ENCODE results near the gene ZFHX2. TPM values are rescaled to one million over a fixed set of nuclear protein-coding genes. Genes with fewer than 3 reads are reported as not detected.

The ZFHX2 gene
- total and polyA plus RNA-seq, 2 of the 4 experiments (the other 2 are of a cell fraction) = 0.18 to 0.53 TPM

DNA sequence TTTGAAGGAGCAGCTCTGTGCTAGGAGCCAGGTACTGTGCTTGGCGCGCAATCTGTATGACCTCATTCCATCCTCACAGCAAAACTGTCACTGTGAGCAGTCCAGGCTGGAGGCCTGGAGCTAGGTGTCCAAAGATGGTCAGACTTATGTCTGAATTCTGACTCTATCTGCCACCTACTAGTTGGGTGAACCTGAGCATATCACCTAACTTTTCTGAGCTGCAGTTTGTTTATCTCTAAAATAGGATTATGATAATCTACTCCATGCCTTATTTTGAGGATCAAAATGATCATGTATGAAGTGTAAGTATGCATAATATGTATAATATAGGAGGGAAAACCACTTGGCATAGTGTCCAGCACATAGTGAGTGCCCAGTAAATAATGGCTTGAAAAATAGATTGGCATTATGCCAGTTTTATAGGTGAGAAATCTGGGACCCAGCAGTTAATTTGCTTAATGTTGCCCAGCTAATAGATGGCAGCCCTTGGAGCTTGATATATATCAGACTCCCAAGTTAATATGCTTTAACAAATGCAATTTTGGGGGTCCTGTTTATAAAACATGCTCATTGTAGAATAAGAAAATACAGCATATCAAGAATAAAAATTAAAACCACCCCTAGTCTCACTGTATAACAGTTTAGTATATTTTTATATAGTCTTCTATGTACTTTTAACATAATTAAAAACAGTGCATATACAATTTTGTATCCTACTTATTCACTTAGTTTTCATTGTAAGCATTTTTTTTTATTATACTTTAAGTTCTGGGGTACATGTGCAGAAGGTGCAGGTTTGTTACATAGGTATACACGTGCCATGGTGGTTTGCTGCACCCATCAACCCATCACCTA lies 31.6 kb upstream of the ZFHX2 start:
- Histone ChIP-seq H2AK5ac (ENCODE audit: low read depth, low read length) (no peak overlapping the region), H2AK9ac (replicated peaks; ENCODE audit: low read depth, low read length, poor library complexity) (no peak overlapping the region), H2BK5ac (ENCODE audit: low read depth, low read length, poor library complexity, severe bottlenecking) (no peak overlapping the region), H3K4me2 (ENCODE audit: low read depth, low read length) (no peak overlapping the region), H2BK15ac (ENCODE audit: low read depth, low read length) (no peak overlapping the region), H3K9me3 (ENCODE audit: control insufficient read depth, insufficient read depth, low read length) (no peaks in the 10 kb centered on the region; the same call in 1 of the 2 replicates), H3K27ac (ENCODE audit: insufficient read depth, low read length) (no peak overlapping the region), H2BK20ac (ENCODE audit: low read depth, low read length) (no peak overlapping the region), H3K36me3 (ENCODE audit: control insufficient read depth, insufficient read depth, low read length) (no peaks in the 10 kb centered on the region), H4K91ac (ENCODE audit: insufficient read depth, low read depth, low read length) (no peak overlapping the region), H2BK120ac (ENCODE audit: low read depth, low read length) (no peak overlapping the region), H3K4me3 (ENCODE audit: insufficient read depth, low read depth, low read length) (no peak overlapping the region), H3K14ac (replicated peaks; ENCODE audit: low read depth, low read length) (no peak overlapping the region), H4K5ac (ENCODE audit: low read depth, low read length) (no peak overlapping the region), H3K9ac (ENCODE audit: low read depth, low read length) (no peak overlapping the region), H3K79me1 (ENCODE audit: low read depth in 1 of 2, low read length in 2 of 2) (no peaks in the 10 kb centered on the region), H4K8ac (ENCODE audit: low read depth in 2 of 2, low read length in 2 of 2) (no peak overlapping the region), H3K23ac (ENCODE audit: low read depth, low read length) (no peak overlapping the region), H4K20me1 (ENCODE audit: insufficient read depth, low read length) (no peaks in the 10 kb centered on the region), H3K18ac (ENCODE audit: low read depth, low read length) (no peak overlapping the region), H3K27me3 (ENCODE audit: control insufficient read depth, insufficient read depth, low read length) (peaks cover 21% of the 10 kb centered on the region), H3K4ac (ENCODE audit: low read depth, low read length) (no peak overlapping the region), H3K4me1 (ENCODE audit: control insufficient read depth, insufficient read depth, low read length) (no peaks in the 10 kb centered on the region), H3K56ac (ENCODE audit: extremely low read depth, insufficient read depth, low read length) (no peak overlapping the region), H3K9me1 (ENCODE audit: insufficient read depth, low read length) (no peaks in the 10 kb centered on the region), H2AFZ (replicated peaks; ENCODE audit: low read length, poor library complexity) (no peak overlapping the region)
- intact Hi-C loops (cut with micrococcal nuclease) (no loop called here), in situ Hi-C loops (cut with MboI; ENCODE audit: low sequenced_read_pairs) (no loop called here), dilution Hi-C loops (cut with HindIII; ENCODE audit: low sequenced_read_pairs, unreplicated experiment) (no loop called here)
- no peak for DNase-seq
- CTCF ChIA-PET = no interaction called here
- TF ChIP-seq CHD1 (IDR thresholded peaks at IDR 0.05; ENCODE audit: low read depth, low read length) = no peak
- TF ChIP-seq, protein P1, sequence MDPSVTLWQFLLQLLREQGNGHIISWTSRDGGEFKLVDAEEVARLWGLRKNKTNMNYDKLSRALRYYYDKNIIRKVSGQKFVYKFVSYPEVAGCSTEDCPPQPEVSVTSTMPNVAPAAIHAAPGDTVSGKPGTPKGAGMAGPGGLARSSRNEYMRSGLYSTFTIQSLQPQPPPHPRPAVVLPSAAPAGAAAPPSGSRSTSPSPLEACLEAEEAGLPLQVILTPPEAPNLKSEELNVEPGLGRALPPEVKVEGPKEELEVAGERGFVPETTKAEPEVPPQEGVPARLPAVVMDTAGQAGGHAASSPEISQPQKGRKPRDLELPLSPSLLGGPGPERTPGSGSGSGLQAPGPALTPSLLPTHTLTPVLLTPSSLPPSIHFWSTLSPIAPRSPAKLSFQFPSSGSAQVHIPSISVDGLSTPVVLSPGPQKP (IDR thresholded peaks at IDR 0.05; ENCODE audit: borderline replicate concordance, low read depth, low read length) = no peak
- TF ChIP-seq RAD21 (IDR thresholded peaks at IDR 0.05; ENCODE audit: low read length) = no peak
- TF ChIP-seq SMC3 (IDR thresholded peaks at IDR 0.05; ENCODE audit: low read depth, low read length) = no peak
- TF ChIP-seq, protein P2, sequence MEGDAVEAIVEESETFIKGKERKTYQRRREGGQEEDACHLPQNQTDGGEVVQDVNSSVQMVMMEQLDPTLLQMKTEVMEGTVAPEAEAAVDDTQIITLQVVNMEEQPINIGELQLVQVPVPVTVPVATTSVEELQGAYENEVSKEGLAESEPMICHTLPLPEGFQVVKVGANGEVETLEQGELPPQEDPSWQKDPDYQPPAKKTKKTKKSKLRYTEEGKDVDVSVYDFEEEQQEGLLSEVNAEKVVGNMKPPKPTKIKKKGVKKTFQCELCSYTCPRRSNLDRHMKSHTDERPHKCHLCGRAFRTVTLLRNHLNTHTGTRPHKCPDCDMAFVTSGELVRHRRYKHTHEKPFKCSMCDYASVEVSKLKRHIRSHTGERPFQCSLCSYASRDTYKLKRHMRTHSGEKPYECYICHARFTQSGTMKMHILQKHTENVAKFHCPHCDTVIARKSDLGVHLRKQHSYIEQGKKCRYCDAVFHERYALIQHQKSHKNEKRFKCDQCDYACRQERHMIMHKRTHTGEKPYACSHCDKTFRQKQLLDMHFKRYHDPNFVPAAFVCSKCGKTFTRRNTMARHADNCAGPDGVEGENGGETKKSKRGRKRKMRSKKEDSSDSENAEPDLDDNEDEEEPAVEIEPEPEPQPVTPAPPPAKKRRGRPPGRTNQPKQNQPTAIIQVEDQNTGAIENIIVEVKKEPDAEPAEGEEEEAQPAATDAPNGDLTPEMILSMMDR (conservative IDR thresholded peaks at IDR 0.05; ENCODE audit: low read depth, low read length) = no peak
- TF ChIP-seq CEBPB (IDR thresholded peaks at IDR 0.05; ENCODE audit: low read depth, low read length) = no peak
- TF ChIP-seq MXI1 (IDR thresholded peaks at IDR 0.05; ENCODE audit: borderline replicate concordance, low read depth, low read length) = no peak
- no peak for TF ChIP-seq RFX5 (IDR thresholded peaks at IDR 0.05; ENCODE audit: low read depth, low read length)
- POLR2A ChIA-PET (ENCODE audit: unreplicated experiment) = no interaction called here
- WGBS, 2 experiments (ENCODE audit: extremely low coverage in 2 of 2, insufficient read length in 1 of 2) = no CpG with 5 or more reads among the region's 3 CpGs
- no peak for ATAC-seq (ENCODE audit: low read depth)
- no TSS peak for BruUV-seq (replicated peaks)
